Measurements from ENCODE around the gene UNC5A.

- no peak for TF ChIP-seq CTCF (conservative IDR thresholded peaks at IDR 0.05; ENCODE audit: low read depth, low read length)
- TF ChIP-seq EZH2phosphoT487 (IDR thresholded peaks at IDR 0.05; ENCODE audit: borderline replicate concordance, low read length), result no peak
Observed at GRCh38 chr5:176821441-176821840, 11.1 kb downstream of the UNC5A start.

All from PC-3 (cell line).